Fibroblast of pulmonary artery (primary cell): ENCODE results near the gene WSCD2.

Experiments
- DNase-seq: peaks from one replicate; pipeline ENCODE4 v3.0.0-alpha.2; 2010; ENCODE audit warnings: low read depth
- H3K4me3 ChIP-seq: replicated peaks from 2 replicates; pipeline ENCODE4 v1.5.1; 2011; ENCODE audit warnings: low read depth, mild to moderate bottlenecking, control low read depth, low read length, moderate library complexity
- TF ChIP-seq, protein P1 (sequence below): IDR thresholded peaks from 2 replicates; pipeline ENCODE4 v1.5.1; 2011; ENCODE audit warnings: mild to moderate bottlenecking, control low read depth, low read length, inconsistent platforms; ENCODE audit errors: missing control alignments

The WSCD2 gene

DNA sequence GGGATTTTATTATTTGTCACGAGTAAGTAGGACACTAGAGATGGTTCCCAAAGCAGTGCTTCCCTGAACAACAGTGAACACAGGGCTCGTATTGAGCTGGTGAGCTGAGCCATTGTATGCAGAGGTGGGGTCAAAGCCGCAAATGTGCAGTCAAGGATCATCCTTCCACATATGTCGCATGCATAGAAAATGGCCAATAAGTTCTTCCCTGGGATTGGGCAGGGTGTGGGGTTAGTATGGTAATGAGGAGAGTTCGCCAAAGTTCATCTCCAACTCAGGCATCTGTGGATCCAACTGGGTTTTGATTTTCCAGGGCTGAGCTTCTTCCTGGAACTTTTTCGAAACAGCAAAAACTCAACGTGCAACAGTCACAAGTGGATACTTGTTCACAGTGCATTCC is 123.4 kb downstream of the WSCD2 start:
- TF ChIP-seq, protein P1, sequence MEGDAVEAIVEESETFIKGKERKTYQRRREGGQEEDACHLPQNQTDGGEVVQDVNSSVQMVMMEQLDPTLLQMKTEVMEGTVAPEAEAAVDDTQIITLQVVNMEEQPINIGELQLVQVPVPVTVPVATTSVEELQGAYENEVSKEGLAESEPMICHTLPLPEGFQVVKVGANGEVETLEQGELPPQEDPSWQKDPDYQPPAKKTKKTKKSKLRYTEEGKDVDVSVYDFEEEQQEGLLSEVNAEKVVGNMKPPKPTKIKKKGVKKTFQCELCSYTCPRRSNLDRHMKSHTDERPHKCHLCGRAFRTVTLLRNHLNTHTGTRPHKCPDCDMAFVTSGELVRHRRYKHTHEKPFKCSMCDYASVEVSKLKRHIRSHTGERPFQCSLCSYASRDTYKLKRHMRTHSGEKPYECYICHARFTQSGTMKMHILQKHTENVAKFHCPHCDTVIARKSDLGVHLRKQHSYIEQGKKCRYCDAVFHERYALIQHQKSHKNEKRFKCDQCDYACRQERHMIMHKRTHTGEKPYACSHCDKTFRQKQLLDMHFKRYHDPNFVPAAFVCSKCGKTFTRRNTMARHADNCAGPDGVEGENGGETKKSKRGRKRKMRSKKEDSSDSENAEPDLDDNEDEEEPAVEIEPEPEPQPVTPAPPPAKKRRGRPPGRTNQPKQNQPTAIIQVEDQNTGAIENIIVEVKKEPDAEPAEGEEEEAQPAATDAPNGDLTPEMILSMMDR: no peak
- DNase-seq: no peak

DNA sequence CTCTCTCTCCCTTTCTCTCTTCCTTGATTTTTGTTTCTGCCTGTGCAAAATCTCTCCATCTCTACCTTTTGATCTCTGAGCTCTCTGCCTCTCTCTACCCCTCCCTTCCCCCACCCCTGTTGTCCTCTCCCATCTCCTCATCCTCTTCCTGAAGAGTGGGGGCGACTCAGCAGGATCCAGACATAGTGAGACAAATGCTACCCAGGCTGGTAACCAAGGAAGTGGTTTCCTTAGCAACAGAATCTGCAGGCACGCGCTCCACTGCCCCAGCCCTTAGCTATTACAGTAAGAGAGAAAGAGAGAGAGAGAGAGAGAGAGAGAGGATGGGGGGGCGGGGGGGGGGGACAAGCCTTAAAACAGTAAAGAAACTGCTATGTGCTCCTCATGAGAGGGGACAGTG is 124.5 kb downstream of the WSCD2 start:
- DNase-seq: no peak
- no peak overlapping the region for H3K4me3 ChIP-seq
- TF ChIP-seq, protein P1: no peak

More for the DNA sequence above, 123.4 kb downstream of the WSCD2 start:
- no peak overlapping the region for H3K4me3 ChIP-seq

- no peak for DNase-seq
- TF ChIP-seq, protein P1: no peak
- no peak overlapping the region for H3K4me3 ChIP-seq
Observed at GRCh38 chr12:108254030-108254429, 124.9 kb downstream of the WSCD2 start.

DNA sequence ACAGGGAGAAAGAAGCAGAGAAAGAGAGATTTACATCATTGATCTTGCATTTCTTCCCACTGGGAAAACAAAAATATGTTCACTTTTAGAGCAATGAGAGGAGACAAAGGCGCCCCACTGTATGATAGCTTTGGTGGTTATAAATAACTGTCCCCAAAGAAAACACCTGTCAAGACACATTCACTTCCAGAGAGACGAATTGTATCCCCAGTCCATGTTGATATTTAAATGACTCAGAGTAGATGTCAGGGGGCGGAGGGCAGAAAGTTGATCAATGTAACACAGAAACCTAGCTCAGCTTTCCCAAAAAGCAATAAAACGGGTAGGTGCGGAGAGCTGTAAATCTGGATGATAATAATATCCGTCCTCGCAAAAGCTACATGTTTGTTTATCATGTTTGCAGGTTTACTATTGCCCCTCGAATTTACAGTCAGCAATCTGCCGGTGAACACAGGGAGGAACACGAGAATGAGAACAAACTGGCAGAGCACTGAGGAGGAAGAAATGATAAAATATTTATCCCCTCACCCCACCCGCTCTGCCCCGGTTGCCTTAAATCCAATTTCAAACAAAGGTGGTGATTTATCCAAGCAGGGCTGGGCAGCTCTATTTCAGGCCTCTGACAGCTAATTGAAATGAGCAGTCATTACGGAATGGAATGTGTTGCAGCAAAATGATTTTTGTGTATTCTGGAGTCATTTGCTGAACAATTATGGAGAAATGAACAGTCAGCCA is 125.6 kb downstream of the WSCD2 start:
- no peak overlapping the region for H3K4me3 ChIP-seq
- no peak for DNase-seq
- TF ChIP-seq, protein P1: no peak

- no peak for DNase-seq
- no peak overlapping the region for H3K4me3 ChIP-seq
- TF ChIP-seq, protein P1: no peak
Observed at GRCh38 chr12:108255252-108255602, 126.1 kb downstream of the WSCD2 start.

- TF ChIP-seq, protein P1: no peak
- no peak overlapping the region for H3K4me3 ChIP-seq
- DNase-seq: no peak
Observed at GRCh38 chr12:108257004-108257403, 127.9 kb downstream of the WSCD2 start.

DNA sequence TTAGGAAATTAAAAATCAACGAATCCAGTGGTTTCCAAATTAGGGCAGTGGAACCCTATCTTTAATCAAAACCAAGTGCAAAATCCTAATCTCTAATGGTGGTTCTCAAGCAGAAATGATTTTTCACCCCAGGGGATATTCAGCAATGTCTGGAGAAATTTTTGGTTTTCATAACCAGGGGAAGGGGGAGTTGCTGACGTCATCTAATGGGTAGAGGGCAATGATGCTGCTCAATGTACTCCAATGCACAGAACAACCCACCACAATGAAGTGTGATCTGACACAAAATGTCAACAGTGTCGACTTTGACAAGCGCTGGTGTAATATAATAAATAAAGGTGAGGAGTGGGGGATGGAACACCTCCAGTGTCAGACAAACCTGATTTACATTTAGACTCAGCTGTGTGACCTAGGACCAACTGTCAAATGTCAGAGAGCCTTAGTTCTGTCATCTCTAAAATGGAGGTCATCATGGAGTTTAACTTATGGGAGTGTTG is 128.6 kb downstream of the WSCD2 start:
- TF ChIP-seq, protein P1: no peak
- H3K4me3 ChIP-seq: no peak overlapping the region
- DNase-seq: no peak
